NCI-H748 (cell line): ENCODE measurements around the gene RNF149.
"Not testable (repeated sequence)": the region's sequence is repeated elsewhere in the genome, so short reads cannot be mapped to it uniquely, and the experiment has no call there.

Experiments
- DNase-seq: peaks from one replicate; lab custom pipeline; 2025; ENCODE audit not compliant: unreplicated experiment; lab: John Stamatoyannopoulos, UW

RNF149 gene

GRCh38 chr2:101263377-101263800, 45.1 kb downstream of the RNF149 start:
- no peak for DNase-seq

DNA sequence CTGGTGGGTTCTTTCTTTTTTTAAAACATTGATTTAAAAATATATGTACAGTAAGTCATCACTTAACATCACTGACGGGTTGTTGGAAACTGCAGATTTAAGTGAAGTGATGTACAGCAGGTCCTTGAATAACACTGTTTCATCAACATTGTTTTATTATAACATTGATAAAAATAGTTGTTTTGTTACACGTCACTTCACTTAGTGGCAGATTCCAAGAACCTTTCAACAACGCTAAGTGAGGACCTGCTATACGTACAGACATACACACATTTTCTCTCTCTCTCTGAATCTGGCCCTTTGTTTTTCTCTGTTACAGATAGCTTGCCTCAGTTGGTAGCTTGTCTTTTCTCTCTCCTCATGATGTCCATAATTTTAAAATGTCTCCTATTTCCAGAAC, 46.4 kb downstream of the RNF149 start:
- DNase-seq = no peak

DNA sequence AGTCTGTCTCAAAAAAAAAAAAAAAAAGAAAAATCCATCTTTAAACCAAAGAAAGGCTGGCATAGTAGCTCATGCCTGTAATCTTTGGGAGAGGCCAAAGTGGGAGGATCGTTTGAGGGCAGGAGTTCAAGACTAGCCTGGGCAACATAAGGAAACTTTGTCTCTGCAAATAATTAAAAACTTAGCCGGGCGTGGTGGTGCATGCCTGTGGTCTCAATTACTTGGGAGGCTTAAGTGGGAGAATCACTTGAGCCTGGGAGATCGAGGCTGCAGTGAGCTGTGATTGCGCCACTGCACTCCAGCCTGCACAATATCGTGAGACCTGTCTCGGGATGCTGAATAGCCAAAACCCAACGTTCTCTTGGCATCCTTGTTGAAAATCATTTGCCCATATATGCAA, 49.7 kb downstream of the RNF149 start:
- DNase-seq = no peak

- DNase-seq = no peak
These were observed 52.2 kb downstream of the RNF149 start for GRCh38 chr2:101256316-101256715.

GRCh38 chr2:101255501-101255900, 53.0 kb downstream of the RNF149 start:
- DNase-seq = no peak

DNA sequence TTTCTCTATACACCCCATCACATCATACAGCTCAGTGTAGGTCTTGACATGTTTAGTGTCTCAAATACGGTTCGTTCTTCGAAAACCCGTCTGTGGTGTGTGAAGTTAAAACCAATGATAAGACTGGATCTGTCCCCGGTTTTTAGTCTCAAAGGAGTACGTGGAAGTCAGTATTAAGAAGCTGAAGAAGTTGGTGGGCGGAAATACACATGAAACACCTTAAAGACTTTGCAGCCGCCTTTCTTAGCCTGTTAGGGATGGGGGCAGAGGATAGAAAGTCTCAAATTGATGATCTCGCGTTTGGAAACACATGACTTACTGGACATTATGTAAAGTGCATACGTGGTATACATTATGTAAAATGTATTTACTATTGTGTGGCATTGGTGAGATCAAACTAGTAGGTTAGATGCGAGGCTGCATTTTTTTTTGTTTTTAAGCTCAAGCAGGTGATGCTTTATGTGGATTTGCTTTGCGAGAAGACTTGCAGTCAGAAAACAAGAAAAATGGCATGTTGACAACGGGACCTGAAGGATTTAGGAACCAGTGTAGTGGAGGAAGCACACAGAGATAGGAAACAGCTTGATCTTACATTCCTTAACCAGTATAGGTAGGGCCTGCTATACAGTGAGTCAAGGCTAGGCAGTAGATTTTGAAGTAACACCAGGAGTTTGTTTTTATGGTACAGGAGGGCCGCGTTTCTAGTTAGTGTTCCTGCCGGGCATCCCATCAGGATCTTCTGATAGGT, 54.6 kb downstream of the RNF149 start:
- DNase-seq = no peak

- peak; percentile 68 for DNase-seq
These were observed 55.3 kb downstream of the RNF149 start for GRCh38 chr2:101253013-101253702.

- peak; percentile 97 for DNase-seq
These were observed 56.0 kb downstream of the RNF149 start, which contains the start of gene CNOT11 for GRCh38 chr2:101252408-101253012. CNOT11 (plus strand) TSS chr2:101252886; CDS start chr2:101252965, 79 bp downstream.

- peak; percentile 78 for DNase-seq
These were observed 56.6 kb downstream of the RNF149 start for GRCh38 chr2:101251844-101252407.

GRCh38 chr2:101251246-101251781, 57.2 kb downstream of the RNF149 start:
- not testable (repeated sequence) for DNase-seq

GRCh38 chr2:101249826-101250225, 58.7 kb downstream of the RNF149 start:
- DNase-seq = no peak

DNA sequence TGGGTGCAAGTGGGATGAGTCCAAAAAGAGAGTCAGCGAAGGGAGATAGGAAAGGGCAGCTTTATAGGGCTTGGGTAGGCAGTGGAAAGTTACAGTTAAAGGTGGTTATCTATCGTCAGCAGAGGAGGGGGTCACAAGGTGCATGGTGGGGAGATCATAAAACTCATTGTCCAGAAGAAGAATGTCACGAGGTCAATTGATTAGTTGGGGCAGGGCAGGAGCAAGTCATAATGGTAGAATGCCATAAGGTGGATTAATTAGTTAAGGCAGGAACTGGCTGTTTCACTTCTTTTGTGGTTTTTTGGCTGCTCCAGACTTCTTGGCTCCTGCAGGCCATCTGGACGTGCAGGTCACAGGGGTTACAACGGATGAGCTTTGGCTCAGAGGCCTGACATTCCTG, 59.7 kb downstream of the RNF149 start:
- not testable (repeated sequence) for DNase-seq

GRCh38 chr2:101245468-101245867, 63.0 kb downstream of the RNF149 start:
- not testable (repeated sequence) for DNase-seq

- DNase-seq = not testable (repeated sequence)
These were observed 63.6 kb downstream of the RNF149 start for GRCh38 chr2:101244899-101245298.

- DNase-seq = not testable (repeated sequence)
These were observed 64.1 kb downstream of the RNF149 start for GRCh38 chr2:101244373-101244772.

GRCh38 chr2:101241158-101241557, 67.3 kb downstream of the RNF149 start:
- DNase-seq = no peak

DNA sequence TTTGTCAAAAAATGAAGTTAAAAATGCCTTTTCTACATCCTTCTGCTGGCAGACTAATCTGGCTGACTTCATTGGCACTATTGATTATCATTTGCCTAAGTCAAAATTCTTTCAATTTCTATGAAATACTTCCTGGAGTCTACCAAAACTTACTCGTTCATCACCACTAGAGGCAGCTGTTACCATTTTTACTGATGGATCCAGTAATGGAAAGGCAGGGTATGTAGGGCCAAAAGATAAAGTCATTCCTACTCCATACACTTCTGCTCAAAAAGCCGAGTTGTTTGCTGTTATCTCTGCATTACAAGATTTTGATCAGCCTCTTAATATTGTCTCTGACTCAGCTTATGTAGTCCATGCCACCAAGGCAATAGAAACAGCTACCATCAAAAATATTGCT, 67.8 kb downstream of the RNF149 start:
- not testable (repeated sequence) for DNase-seq

- DNase-seq = not testable (repeated sequence)
These were observed 68.8 kb downstream of the RNF149 start for GRCh38 chr2:101239760-101240118.

DNA sequence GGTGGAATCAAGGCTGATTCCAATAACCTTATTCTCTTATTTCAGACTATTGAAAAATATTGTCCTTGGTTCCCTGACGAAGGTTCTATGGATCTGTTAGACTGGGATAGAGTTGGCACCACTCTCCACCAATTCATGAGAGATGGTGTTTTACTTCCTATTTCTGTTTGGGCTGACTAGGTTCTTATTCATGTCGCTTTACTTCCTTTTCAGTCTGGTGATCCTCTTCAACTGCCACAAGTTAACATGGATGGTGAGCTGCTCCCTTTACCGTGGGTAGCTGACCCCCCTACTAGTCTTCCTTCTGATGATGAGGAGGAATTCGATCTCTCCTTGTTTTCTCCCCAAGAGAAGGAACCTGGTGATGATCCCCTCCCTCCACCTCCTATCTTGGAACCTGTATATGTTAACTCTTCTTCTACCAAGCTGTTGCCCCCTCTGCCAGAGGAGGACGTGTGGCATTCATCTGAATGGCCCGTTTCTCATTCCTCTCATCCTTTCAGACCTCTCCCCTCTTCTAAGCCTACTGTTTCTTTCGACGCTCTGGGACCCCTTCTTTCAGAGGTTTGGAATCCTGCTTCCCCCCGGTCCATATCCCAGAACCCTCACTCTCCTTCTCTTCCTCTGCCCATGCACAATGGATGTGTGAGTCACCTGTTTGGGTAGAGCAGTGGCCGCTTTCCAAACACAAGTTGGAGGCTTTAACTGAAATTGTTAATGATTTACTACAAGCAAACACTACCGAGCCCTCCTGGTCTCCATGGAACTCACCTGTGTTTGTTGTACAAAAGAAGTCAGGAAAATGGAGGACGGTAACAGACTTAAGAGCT, 69.4 kb downstream of the RNF149 start:
- DNase-seq = peak; percentile 23

- DNase-seq = not testable (repeated sequence)
These were observed 70.6 kb downstream of the RNF149 start for GRCh38 chr2:101237944-101238343.
